ENCODE measurements around the gene CLCN6.

DNA sequence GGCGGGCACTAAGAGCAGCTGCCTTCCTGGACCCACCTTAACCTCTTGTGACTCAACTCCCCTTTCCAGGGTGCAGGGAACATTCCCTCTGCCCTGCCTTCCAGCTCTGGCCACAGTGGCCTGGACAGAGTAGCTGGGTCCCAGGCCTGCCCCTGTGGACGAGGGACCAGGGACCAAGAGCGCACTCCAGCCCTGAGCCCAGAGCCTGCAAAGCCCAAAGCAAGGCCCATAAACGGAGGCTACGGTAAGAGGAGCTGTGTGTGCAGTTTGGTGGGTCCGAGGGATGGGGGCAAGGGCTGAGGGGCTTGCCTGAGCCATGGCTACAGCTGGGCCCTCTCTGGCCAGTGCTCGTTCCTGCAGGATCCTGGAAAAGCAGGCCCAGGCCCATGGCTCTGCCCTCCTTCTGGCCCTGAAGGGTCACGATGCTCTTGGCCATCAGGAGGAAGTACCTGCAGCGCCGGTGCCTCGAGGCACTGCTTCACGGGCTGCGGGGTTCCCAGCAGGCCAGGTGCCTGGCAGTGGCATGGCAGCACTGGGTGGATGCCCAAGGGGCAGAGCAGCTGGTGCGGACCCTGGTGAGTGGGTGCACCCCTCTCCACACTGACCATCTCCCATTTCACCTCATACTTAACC is 18.1 kb upstream of the CLCN6 start:
- TF ChIP-seq POLR2AphosphoS5 (IDR thresholded peaks at IDR 0.05; ENCODE audit: low read depth, low read length), result no peak
- no peak for TF ChIP-seq POLR2A (IDR thresholded peaks at IDR 0.05; ENCODE audit: low read depth, low read length)

All from GM12892 (cell line).